Amniotic stem cell (primary cell): ENCODE data around the gene SEC22C.

Source experiments
- DNase-seq: peaks from one replicate; lab custom pipeline; 2025; lab: John Stamatoyannopoulos, UW

Gene SEC22C

GRCh38 chr3:42513121-42513520 is 68.6 kb downstream of the SEC22C start:
- DNase-seq = no peak

GRCh38 chr3:42511736-42512135 is 70.0 kb downstream of the SEC22C start:
- no peak for DNase-seq

GRCh38 chr3:42511201-42511600 is 70.6 kb downstream of the SEC22C start:
- DNase-seq = no peak

GRCh38 chr3:42510325-42510724 is 71.4 kb downstream of the SEC22C start:
- no peak for DNase-seq

- no peak for DNase-seq
These were observed 72.7 kb downstream of the SEC22C start for GRCh38 chr3:42509111-42509510.

- DNase-seq = no peak
These were observed 73.2 kb downstream of the SEC22C start for GRCh38 chr3:42508562-42508961.

- DNase-seq = no peak
These were observed 73.9 kb downstream of the SEC22C start for GRCh38 chr3:42507761-42508335.

GRCh38 chr3:42507252-42507651 is 74.5 kb downstream of the SEC22C start:
- no peak for DNase-seq

- DNase-seq = no peak
These were observed 75.8 kb downstream of the SEC22C start for GRCh38 chr3:42505849-42506410.

GRCh38 chr3:42505128-42505848 is 76.5 kb downstream of the SEC22C start:
- DNase-seq = no peak

GRCh38 chr3:42504334-42505127 is 77.2 kb downstream of the SEC22C start:
- DNase-seq = no peak

GRCh38 chr3:42503957-42504333 is 77.8 kb downstream of the SEC22C start:
- no peak for DNase-seq

- no peak for DNase-seq
These were observed 78.4 kb downstream of the SEC22C start for GRCh38 chr3:42503251-42503924.

- DNase-seq = no peak
These were observed 79.1 kb downstream of the SEC22C start, which contains the start of gene VIPR1 for GRCh38 chr3:42502429-42503250. Gene VIPR1, plus strand, starts transcription at chr3:42502643. Its CDS starts 93 bp downstream, at chr3:42502736.

GRCh38 chr3:42501681-42502428 is 79.9 kb downstream of the SEC22C start:
- no peak for DNase-seq

GRCh38 chr3:42501321-42501680 is 80.5 kb downstream of the SEC22C start:
- DNase-seq = no peak

GRCh38 chr3:42500909-42501308 is 80.9 kb downstream of the SEC22C start:
- DNase-seq = no peak

- no peak for DNase-seq
These were observed 81.7 kb downstream of the SEC22C start for GRCh38 chr3:42500091-42500490.

GRCh38 chr3:42499478-42499871 is 82.3 kb downstream of the SEC22C start:
- no peak for DNase-seq

GRCh38 chr3:42498791-42499477 is 82.8 kb downstream of the SEC22C start:
- DNase-seq = no peak
